T-helper 9 cell (primary cell): Measurements from ENCODE around the gene CLDN3.
A peak's percentile ranks its signal among the peaks of the same experiment; 100 is the strongest.
"Not testable (repeated sequence)": the region's sequence is repeated elsewhere in the genome, so short reads cannot be mapped to it uniquely, and the experiment has no call there.

Experiments
- DNase-seq: peaks from one replicate; pipeline ENCODE4 v3.0.0-alpha.2; 2020

CLDN3 gene

GRCh38 chr7:73736885-73737284, 33.2 kb downstream of the CLDN3 start:
- DNase-seq = no peak

DNA sequence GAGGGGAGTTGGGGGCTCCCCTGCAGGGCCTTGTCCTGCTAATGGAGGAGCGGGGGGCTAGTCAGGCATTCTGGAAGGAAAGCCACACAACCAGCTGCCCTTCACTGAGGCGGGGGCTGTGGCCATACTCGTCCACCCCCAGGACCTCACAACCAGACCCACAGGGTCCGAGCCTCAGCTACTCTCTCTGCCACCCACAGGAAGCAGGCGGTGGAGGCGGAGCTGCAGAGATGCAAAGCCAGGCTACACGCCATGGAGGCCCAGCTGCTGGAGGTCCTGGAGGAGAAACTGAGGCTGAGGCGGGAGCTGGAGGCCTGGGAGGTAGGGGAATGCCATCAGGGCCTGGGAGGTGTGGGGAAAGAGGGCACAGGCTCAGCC, 34.6 kb downstream of the CLDN3 start:
- DNase-seq = no peak

GRCh38 chr7:73734619-73735527, 35.2 kb downstream of the CLDN3 start:
- peak; percentile 71 for DNase-seq

DNA sequence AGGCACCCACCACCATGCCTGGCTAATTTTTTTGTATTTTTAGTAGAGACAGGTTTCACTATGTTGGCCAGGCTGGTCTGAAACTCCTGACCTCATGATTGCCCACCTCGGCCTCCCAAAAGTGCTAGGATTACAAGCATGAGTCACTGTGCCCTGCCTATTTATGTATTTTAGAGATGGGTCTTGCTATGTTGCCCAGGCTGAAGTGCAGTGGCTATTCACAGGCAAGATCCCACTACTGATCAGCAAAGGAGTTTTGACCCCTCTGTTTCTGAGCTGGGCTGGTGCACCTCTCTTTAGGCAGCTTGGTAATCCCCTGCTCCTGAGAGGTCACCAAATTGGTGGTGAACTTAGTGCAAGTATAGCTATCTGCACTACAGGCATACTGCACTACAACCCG, 37.7 kb downstream of the CLDN3 start:
- DNase-seq = no peak

DNA sequence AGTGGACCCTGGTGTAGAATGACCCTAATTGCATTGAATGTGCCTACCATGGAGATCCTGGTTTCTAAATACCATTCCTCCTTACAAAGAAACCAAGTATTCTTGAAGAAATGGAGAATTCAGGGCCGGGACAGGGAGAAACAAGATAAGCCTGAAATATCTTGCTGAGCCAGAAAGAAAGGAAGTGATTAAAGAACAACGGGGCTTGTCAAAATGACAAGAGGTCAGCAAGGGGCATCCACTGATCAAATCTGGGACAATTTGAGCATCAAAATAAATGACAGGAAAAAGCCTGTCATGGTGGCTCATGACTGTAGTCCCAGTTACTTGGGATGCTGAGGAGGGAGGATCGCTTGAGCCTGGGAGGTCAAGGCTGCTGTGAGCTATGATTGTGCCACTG, 39.6 kb downstream of the CLDN3 start:
- DNase-seq = no peak

- DNase-seq = no peak
These were observed 41.5 kb downstream of the CLDN3 start for GRCh38 chr7:73728551-73728950.

GRCh38 chr7:73727952-73728351, 42.1 kb downstream of the CLDN3 start:
- DNase-seq = no peak

DNA sequence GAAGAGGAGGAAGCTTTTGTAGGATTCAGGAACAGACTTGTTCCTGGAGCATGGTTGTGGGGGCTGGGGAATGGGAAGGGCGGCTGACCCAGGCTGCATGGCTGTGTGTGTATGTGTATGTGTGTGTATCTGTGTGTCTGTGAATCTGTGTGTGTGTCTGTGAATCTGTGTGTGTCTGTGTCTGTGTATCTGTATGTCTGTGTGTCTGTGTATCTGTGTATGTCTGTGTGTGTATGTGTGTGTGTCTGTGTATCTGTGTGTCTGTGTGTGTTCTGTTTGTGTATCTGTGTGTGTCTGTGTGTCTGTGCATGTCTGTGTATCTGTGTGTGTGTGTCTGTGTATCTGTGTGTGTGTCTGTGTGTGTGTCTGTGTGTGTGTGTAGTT, 44.0 kb downstream of the CLDN3 start:
- no peak for DNase-seq

GRCh38 chr7:73723813-73724212, 46.3 kb downstream of the CLDN3 start:
- DNase-seq = no peak

- DNase-seq = no peak
These were observed 47.3 kb downstream of the CLDN3 start for GRCh38 chr7:73722785-73723184.

DNA sequence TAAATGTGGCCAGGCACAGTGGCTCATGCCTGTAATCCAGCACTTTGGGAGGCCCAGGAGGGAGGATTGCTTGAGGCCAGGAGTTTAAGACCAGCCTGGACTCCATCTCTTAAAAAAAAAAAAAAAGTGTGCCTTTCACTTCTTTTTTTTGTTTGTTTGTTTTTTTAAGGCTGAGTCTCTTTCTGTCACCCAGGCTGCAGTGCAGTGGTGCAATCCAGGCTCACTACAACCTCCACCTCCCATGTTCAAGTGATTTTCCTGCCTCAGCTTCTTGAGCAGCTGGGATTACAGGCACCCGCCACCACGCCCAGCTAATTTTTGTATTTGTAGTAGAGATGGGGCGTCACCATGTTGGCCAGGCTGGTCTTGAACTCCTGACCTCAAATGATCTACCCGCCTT, 47.9 kb downstream of the CLDN3 start:
- not testable (repeated sequence) for DNase-seq

GRCh38 chr7:73721377-73721817, 48.7 kb downstream of the CLDN3 start:
- DNase-seq = no peak

GRCh38 chr7:73720443-73720842, 49.6 kb downstream of the CLDN3 start:
- not testable (repeated sequence) for DNase-seq

- no peak for DNase-seq
These were observed 50.3 kb downstream of the CLDN3 start for GRCh38 chr7:73719806-73720169.
